NCI-H2171 (cell line): ENCODE results near the gene BHMT2.

Experiments used
- DNase-seq: peaks from one replicate; lab custom pipeline; 2025; lab: John Stamatoyannopoulos, UW

BHMT2 gene

GRCh38 chr5:79069488-79070349, at the start of gene BHMT2, which contains the start of gene DMGDH:
Gene BHMT2 (plus strand): TSS chr5:79069767. CDS start chr5:79069783, 16 bp downstream.
Gene DMGDH (minus strand): TSS chr5:79069674. CDS start chr5:79069620, 54 bp downstream.
- DNase-seq: no peak

DNA sequence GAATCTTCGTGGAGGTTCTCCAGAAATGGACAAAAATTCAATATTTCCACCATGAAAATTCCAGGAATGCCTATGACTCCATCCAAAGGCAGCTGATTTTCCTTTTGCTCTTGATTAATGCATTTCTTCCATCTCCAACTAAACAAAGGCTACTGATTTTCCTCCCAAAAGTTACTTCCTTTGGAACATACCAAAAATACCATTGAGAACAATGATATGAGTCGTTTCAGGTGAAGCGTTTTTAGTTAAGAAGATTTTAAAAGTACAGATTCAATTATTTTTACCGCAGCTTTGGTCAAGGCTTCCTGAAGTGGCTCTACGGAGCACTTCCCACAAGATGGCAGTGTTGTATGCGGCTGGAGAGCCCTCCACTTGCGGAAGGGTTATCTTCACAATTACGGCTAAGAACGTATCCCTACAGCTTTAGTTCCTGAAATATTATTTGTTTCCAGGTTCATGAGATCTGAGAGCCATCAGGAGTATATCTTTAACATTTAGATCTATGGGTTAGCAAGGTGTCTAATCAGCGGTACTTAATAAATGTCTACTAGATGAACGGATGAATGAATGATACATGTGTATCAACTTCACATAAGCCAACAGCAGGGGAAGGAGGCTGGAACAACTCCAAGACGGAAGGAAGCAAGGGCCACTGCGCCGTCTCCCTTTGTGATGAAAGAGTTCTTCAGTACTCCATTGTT, 48.6 kb upstream of the BHMT2 start:
- DNase-seq: peak; percentile 45

- DNase-seq: peak; percentile 36
These were observed 47.8 kb upstream of the BHMT2 start for GRCh38 chr5:79021753-79022152.

- no peak for DNase-seq
These were observed 46.8 kb upstream of the BHMT2 start for GRCh38 chr5:79022771-79023170.

- no peak for DNase-seq
These were observed 46.2 kb upstream of the BHMT2 start for GRCh38 chr5:79023348-79023747.

GRCh38 chr5:79023947-79024346, 45.6 kb upstream of the BHMT2 start:
- no peak for DNase-seq

GRCh38 chr5:79025054-79025472, 44.5 kb upstream of the BHMT2 start:
- peak; percentile 21 for DNase-seq

DNA sequence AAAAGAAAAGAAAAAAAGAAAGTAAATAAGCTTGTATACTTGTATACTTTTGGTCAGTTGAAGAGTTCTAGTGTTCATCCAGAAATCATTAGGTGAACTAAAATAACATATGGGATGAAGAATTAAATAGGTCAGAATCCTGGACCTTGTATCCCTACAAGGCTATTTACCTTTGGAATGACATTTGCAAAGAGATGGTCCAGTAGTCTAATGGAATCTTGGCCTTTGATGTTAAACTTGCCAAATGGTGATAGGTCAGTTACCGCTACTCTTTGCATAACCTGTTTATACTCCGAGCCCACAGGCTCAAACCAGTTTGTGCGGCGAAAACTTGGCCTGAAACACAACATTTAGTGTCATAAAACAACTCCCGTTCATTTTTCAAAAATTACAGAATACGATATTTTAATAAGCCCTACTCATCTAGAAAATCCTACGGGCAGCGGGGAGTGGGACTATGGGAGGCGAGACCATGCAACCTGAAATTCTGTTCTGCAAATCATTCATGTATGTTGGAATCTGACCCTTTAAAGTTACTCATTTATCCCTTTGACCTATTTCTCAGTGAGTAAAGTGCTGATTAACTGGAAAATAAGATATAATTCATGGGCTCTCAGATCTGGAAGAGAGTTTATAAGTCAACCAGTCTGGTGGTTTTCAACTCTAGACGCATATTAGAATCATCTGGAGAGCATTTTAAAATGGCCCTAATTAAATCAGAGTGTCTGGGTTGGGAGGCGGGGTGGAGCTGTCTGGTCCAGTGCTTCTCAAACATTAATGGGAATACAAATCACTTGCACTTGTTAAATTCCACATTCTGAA, 38.7 kb upstream of the BHMT2 start:
- no peak for DNase-seq

DNA sequence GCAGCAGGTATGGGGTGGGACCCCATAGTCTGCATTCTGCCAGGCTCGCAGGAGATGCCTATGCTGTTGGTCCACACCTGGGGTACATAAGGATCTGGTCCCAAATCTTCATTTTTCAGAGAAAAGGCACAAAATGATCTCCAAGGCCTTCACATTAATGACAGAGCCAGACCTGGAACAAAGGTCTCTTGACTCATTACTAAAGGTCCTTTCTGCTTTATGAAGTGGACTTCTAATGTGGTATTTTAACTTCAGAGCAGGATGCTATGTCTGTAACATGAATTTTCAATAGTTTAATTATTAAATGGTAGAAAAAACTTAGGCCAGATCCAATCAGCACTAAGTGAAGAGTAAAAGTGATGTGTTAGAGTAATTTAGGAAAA, 38.1 kb upstream of the BHMT2 start:
- no peak for DNase-seq

- DNase-seq: no peak
These were observed 37.4 kb upstream of the BHMT2 start for GRCh38 chr5:79032031-79032695.

DNA sequence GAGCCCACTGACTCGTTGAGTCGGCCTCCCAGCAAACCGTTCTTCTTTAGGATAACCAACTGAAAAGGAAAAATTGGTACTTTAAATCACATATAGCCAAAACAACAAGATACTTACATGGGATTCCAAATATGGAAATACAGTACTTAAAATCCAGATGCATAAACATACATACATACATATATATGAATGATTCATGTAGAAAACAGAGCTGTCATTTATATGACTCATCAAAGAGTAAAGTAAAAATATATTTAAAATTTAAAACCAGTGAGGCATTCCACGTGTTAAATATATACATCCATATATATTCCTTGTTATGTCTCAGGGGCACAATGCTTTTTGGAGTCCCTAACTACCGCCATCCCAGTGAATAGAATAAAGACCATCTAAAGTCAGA, 36.8 kb upstream of the BHMT2 start:
- no peak for DNase-seq

GRCh38 chr5:79035237-79035636, 34.3 kb upstream of the BHMT2 start:
- DNase-seq: no peak

GRCh38 chr5:79036769-79037168, 32.8 kb upstream of the BHMT2 start:
- no peak for DNase-seq

DNA sequence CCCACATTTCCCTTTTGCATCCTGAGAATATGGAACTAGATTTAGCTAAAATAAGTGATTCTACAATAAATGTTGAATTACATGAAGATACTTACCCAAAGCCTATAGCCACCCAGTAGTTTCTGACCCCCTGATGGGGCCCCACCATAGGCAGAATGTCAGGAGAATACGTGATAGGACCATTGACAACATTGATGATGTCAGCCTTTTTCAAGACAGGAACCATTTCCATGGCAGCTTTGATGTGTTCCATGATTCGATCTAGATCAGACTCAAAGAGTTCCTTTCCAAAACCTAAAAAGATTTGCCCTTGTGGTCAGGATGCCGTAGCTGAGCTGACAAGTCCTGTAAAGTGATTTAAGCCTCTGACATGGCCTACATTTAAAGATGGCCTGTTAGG, 27.4 kb upstream of the BHMT2 start:
- no peak for DNase-seq

GRCh38 chr5:79047199-79047598, 22.4 kb upstream of the BHMT2 start:
- no peak for DNase-seq

- no peak for DNase-seq
These were observed 21.1 kb upstream of the BHMT2 start for GRCh38 chr5:79048437-79048836.

DNA sequence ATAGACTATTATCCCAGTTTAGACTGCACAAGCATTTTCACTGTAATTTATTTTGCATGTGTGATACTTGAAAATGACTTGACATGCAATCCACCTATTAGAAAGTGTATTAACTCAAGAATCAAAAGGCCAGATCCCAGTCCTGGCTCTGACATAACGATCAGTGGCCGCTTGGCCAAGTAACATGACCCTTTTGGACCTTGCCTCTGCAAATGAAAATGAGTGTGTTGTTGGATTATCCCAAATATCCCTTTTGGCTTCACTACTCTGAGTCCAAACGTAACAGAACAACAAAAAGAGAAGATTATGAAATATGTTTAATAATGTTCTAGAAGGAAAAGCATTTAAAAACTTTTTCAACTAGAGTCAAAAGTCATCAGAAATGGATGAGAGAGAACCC, 19.1 kb upstream of the BHMT2 start:
- DNase-seq: no peak

DNA sequence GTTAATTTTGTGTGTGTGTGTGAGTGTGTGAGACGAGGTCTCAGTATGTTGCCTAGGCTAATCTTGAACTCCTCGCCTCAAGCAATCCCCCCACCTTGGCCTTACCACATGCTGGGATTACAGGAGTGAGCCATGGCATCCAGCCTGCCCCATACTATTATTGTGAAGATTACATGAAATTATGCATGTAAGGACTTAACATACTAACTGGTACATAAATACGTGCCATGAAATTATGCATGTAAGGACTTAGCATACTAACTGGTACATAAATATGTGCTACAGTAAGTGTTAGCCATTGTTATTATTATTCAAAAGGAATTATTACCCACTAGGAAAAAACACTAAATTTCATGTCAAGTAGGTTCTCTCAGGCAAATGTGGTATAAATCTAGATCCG, 16.2 kb upstream of the BHMT2 start:
- no peak for DNase-seq

- no peak for DNase-seq
These were observed 14.6 kb upstream of the BHMT2 start for GRCh38 chr5:79055017-79055416.

DNA sequence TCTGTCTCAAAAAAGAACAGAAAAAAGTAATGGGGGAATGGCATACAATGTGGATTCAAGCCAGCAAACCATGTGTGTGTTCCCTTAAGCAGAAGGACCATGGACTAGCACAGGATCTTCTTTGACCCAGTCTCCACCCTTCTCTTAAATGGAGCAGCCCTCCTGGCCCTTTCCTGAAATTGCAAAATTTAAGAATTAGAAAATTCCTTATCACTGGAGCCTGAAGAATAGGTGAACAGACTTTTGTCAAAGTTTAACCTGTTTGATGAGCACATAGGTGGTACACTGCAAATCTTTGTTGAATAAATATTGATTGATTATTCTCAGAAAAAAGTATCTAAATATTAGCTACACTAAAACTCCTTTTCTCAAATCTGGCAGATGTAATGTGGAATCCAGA, 12.7 kb upstream of the BHMT2 start:
- DNase-seq: no peak

- DNase-seq: no peak
These were observed 9.9 kb upstream of the BHMT2 start for GRCh38 chr5:79059674-79060073.

- no peak for DNase-seq
These were observed 7.1 kb upstream of the BHMT2 start for GRCh38 chr5:79062436-79062835.
